Activated CD4-positive, alpha-beta T cell treated with anti-CD3 and anti-CD28 coated beads, Interleukin-2, amount 50 U/mL, for 1 hour (primary cell): ENCODE data around the gene FFAR3.

Experiments
- DNase-seq: peaks from one replicate; pipeline ENCODE4 v3.0.0-alpha.2; 2020

Gene FFAR3

GRCh38 chr19:35331551-35332214 is 26.6 kb upstream of the FFAR3 start:
- DNase-seq, result no peak

- DNase-seq, result no peak
Observed at GRCh38 chr19:35332817-35333216, 25.4 kb upstream of the FFAR3 start.

DNA sequence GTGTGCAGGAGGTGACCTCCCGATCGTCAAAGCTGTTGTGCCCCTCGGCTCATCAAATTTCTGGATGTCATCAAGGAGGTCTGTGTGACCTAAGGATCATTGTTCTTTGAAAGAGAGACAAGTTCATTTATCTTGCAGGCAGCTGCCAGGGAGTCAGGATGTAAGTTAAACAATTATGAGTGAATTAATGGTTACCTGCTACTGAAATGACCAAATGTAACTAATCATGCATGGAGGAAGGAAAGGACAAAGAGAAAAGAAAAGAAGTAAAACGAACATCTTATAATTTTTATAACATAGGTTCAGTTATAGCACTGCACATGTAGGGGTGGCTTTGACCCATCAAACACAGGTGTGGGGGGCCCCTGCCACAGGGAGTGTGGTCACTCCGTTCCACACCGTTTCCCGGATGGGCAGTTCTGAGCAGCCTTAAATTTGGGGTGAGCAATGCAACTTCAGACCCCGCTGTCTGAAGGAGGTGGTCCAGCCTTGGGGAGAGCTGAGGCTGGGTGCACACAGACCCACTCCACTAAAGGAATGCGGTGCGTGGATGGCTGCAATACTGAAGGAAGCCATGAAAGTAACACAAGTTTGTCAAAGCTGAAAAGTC is 24.0 kb upstream of the FFAR3 start:
- DNase-seq, result no peak

DNA sequence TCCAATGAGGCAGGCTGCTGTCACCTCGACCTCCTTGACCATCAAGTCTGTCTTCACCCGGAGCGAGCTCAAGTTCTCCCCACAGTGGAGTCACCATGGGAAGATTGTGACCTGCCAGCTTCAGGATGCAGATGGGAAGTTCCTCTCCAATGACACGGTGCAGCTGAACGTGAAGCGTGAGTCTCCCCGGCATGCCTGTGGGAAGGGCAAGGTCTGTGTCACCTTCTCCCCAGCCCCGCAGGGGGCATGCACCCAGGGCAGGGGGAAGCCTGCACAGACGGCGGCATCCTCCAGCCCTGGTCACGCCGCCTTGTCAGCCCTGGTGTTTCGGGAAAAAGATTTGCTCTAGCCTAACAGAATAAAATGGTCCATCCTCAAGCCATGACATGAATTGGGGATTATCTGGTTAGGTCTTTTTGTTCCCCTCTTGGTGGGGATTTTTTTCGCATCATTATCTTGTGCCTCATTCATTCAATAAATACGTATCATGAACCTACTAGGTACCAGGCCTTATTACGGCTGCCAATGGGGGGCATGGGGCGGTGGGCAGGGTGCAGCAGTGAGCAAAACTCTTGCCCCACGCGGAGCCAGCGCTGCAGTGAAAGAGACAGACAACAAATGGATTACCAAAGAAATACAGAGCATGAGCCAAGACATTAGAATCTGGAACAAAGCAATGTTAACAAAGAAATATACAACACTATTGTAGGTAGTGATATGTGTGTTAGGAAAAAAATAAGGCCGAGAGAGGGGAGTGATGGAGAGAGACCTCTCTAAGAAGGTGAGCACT is 21.9 kb upstream of the FFAR3 start:
- DNase-seq, result no peak

- DNase-seq, result no peak
Observed at GRCh38 chr19:35337097-35337983, 20.9 kb upstream of the FFAR3 start.

- no peak for DNase-seq
Observed at GRCh38 chr19:35337984-35338296, 20.3 kb upstream of the FFAR3 start.

GRCh38 chr19:35340431-35340830 is 17.8 kb upstream of the FFAR3 start:
- DNase-seq, result no peak

DNA sequence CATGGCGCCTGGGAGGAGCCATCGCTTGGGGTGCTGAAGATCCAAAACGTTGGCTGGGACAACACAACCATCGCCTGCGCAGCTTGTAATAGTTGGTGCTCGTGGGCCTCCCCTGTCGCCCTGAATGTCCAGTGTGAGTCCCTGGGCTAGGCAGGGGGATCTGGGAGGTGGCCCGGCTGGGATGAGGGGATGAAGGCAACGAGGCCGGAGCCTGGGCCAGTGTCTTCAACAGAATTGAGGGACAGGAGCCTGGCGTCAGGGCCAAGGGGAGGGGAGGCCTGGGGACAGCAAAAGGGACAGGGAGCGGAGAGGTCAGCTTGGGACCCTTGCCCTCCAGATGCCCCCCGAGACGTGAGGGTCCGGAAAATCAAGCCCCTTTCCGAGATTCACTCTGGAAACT is 17.3 kb upstream of the FFAR3 start:
- no peak for DNase-seq

- DNase-seq, result no peak
Observed at GRCh38 chr19:35341565-35342225, 16.6 kb upstream of the FFAR3 start.

DNA sequence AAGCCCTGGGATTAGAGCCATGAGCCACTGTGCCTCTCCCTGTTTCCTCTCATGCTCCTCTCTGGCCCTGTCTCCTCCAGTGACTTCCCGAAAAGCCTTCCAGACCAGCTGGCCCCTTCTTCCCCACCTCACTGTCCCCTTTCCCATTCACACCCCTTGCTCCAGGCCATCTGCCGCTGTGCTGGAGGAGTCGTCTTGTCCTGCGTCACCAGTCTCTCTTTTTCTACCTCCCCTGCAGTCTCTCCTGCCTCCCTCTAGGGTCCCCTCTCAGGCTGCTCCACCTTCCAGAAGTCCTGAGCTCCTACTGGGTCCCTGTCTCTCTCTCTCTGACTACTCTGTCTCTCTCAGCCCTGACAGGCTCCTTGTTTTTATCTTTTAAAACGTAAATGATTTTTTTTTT is 15.8 kb upstream of the FFAR3 start:
- DNase-seq, result no peak

DNA sequence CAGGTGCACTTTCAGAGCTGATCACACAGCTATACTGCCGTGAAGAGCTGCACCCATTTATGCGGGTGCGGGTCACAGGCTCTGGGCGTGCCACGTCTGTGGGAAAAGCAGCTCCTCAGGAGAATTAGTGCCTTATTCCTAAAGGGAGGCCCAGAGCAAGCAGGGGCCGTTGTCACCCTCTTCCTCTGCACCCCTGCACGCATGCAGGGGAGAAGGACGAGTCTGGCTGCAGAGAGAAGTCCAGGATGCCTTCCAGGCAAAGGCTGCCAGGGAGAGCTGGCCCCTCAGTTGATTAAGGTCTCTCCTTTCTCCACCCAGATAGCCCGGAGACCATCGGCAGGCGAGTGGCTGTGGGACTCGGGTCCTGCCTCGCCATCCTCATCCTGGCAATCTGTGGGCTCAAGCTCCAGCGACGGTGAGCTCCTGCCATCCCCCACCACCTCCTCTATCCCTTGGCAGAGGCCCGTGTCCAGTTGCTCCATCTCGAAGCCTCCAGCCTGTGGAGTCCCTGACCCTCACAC is 13.7 kb upstream of the FFAR3 start:
- no peak for DNase-seq

GRCh38 chr19:35345671-35346111 is 12.6 kb upstream of the FFAR3 start:
- DNase-seq, result no peak

DNA sequence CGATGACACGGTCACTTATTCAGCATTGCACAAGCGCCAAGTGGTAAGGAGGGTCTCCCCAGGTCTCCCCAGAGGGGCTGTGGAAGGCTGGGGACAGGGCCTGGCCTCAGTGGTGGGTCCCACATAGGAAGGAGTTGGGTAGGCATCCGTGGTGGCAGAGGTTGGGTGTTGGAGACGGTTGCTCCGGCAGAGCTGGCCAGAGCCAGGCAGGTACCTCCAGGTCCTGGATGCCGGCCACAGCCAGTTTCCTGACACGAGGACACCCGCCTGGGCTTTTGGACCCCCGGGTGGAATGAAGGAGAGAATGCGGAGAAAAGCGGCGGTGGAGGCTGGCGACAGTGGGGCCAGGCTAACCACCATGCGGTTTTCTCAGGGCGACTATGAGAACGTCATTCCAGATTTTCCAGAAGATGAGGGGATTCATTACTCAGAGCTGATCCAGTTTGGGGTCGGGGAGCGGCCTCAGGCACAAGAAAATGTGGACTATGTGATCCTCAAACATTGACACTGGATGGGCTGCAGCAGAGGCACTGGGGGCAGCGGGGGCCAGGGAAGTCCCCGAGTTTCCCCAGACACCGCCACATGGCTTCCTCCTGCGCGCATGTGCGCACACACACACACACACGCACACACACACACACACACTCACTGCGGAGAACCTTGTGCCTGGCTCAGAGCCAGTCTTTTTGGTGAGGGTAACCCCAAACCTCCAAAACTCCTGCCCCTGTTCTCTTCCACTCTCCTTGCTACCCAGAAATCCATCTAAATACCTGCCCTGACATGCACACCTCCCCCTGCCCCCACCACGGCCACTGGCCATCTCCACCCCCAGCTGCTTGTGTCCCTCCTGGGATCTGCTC is 11.8 kb upstream of the FFAR3 start:
- DNase-seq, result peak; percentile 73

GRCh38 chr19:35347171-35347929 is 10.9 kb upstream of the FFAR3 start, which contains the start of gene FFAR1:
Gene FFAR1, plus strand, starts transcription at chr19:35347902. Its CDS starts 3,650 bp downstream, at chr19:35351552.
- peak; percentile 36 for DNase-seq

DNA sequence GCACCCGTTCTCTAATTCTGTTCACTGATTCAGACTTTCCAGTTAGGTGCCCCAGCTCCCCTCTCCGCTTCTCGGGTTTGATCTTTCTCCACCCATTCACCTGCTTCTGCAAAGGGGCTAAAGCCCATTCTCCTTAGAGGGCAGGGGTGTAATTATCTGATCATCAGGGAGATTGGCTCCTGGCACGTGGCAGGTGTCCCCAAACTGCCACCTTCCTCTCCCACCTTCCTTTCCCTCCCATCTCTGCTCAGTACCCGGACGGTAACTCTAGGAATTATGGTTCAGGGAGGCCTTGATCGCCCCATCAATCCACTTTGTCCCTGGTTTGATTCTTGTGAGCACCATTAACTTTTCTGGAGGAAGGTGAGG is 10.3 kb upstream of the FFAR3 start:
- no peak for DNase-seq

- no peak for DNase-seq
Observed at GRCh38 chr19:35348911-35349611, 9.2 kb upstream of the FFAR3 start.

DNA sequence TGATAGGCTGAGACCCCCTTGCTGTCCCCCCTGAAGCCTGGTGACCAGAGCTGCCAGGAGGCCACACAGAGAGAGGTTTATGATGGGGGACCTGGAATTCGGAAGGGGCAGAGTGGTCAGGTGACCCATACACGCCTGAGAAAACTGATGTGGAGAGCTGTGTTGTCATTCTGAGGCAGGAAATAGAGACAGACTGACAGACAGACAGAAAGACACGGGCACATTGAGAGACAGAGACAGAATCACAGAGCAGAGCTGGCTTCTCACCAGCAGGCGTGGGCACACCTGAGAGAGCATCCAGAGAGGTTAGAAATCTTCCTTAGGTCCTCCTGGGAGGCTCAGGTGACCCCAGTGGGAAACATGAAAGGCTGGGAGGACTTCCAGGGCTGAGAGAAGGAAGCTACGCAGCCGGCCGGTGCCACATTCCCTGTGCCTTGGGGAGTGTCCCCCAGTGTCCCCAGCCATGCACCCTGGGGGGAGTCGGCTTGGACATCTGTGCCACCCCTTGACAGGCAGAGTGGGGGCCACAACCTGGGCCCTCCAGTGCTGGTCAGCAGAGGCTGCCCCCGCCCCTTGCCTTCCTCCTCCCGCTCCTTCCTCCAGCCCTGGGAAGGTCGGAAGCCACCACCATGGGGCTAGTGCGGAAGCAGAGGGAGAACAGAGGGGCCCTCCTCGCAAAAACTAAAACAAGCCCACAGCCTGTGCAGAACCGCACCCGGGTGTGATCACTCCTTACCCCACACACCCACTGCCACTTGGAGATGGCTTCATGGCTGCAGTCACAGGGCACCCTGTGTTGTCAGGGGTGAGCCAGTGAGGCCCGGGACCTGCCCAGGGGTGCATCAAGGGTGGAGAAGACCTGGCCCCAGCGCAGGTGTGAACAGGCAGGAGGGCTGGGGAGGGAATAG is 8.4 kb upstream of the FFAR3 start:
- DNase-seq, result no peak

- no peak for DNase-seq
Observed at GRCh38 chr19:35350591-35350990, 7.7 kb upstream of the FFAR3 start.
